Gastroesophageal sphincter (tissue), 3 donors: ENCODE results near the gene FBXL19.

Experiments used
- EP300 ChIP-seq: sonication (generic); formaldehyde crosslinking; IDR thresholded peaks from one replicate; pipeline ENCODE4 v1.6.1; 2017; ENCODE audit warnings: antibody characterized with exemption, mild to moderate bottlenecking
- TF ChIP-seq, protein P1 (sequence below), 4 experiments: fragments of 200-600 bp in 2 of 4; fragments of 450-650 bp in 2 of 4; sonication (generic) in 1 of 4; IDR thresholded peaks; one replicate each; pipeline ENCODE4 v1.5.1; 2017 to 2019; ENCODE audit warnings: antibody characterized with exemption in 4 of 4, mild to moderate bottlenecking in 2 of 4, moderate library complexity in 2 of 4

DNA sequence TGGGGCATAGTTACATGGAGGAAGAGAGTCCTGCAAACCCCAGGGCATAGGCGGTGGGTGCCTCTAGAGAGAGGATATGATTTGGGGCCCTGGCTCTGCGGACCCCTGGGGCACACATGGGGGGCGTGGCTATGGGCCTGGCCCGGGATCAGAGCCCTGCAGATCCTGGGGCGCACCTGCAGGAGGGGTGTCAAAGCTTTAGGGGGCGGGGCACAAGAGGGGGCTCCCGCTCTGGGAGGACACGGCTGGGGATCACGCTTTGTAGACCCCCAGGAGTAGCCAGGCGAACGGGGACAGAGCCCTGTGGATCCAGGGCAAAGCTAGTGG lies 30.0 kb upstream of the FBXL19 start:
- TF ChIP-seq, protein P1, sequence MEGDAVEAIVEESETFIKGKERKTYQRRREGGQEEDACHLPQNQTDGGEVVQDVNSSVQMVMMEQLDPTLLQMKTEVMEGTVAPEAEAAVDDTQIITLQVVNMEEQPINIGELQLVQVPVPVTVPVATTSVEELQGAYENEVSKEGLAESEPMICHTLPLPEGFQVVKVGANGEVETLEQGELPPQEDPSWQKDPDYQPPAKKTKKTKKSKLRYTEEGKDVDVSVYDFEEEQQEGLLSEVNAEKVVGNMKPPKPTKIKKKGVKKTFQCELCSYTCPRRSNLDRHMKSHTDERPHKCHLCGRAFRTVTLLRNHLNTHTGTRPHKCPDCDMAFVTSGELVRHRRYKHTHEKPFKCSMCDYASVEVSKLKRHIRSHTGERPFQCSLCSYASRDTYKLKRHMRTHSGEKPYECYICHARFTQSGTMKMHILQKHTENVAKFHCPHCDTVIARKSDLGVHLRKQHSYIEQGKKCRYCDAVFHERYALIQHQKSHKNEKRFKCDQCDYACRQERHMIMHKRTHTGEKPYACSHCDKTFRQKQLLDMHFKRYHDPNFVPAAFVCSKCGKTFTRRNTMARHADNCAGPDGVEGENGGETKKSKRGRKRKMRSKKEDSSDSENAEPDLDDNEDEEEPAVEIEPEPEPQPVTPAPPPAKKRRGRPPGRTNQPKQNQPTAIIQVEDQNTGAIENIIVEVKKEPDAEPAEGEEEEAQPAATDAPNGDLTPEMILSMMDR (IDR thresholded peaks at IDR 0.05) = no peak
- TF ChIP-seq EP300 = no peak
